Aorta (tissue), 5 donors: ENCODE measurements around the gene TLE3. TPM values are rescaled to one million over a fixed set of nuclear protein-coding genes. Genes with fewer than 3 reads are reported as not detected.

Experiments
- ATAC-seq: fragments of 200-7000 bp; cut with Tn5 transposase; one replicate; pipeline ENCODE4 v1.9.1; 2022; ENCODE audit warnings: moderate library complexity; ENCODE audit not compliant: low FRiP score
- DNase-seq, 2 donors: peaks; one replicate each; pipeline ENCODE4 v3.0.0-alpha.2; 2020
- H3K27ac ChIP-seq, 2 donors: one replicate each; pipeline ENCODE4 v1.5.1; 2013; ENCODE audit warnings: low read length in 2 of 2, mild to moderate bottlenecking in 2 of 2, moderate library complexity in 2 of 2, control low read depth in 1 of 2, inconsistent platforms in 1 of 2, low read depth in 1 of 2
- H3K27me3 ChIP-seq, 2 donors: one replicate each; pipeline ENCODE4 v1.6.1; 2013; ENCODE audit warnings: control low read depth in 1 of 2, low read length in 1 of 2, mild to moderate bottlenecking in 1 of 2, moderate library complexity in 1 of 2; ENCODE audit not compliant: insufficient read depth in 2 of 2, control insufficient read depth in 1 of 2
- H3K36me3 ChIP-seq, 2 donors: one replicate each; pipeline ENCODE4 v1.6.1; 2013; ENCODE audit warnings: control low read depth in 1 of 2, low read length in 1 of 2, mild to moderate bottlenecking in 1 of 2; ENCODE audit not compliant: insufficient read depth in 2 of 2, control insufficient read depth in 1 of 2
- H3K4me1 ChIP-seq, 2 donors: one replicate each; pipeline ENCODE4 v1.6.1; 2013; ENCODE audit warnings: low read length in 2 of 2, control low read depth in 1 of 2, mild to moderate bottlenecking in 1 of 2, moderate library complexity in 1 of 2; ENCODE audit not compliant: insufficient read depth in 2 of 2, control insufficient read depth in 1 of 2
- H3K4me3 ChIP-seq, 2 donors: one replicate each; pipeline ENCODE4 v1.5.1; 2013; ENCODE audit warnings: low read length in 2 of 2, control low read depth in 1 of 2, mild to moderate bottlenecking in 1 of 2
- H3K9me3 ChIP-seq: one replicate; pipeline ENCODE4 v1.6.1; 2013; ENCODE audit warnings: mild to moderate bottlenecking, low read length; ENCODE audit not compliant: control insufficient read depth
- WGBS, 2 donors: extraction: QIAGEN DNeasy Blood & Tissue Kit; methylation state at CpG; one replicate each; pipeline ENCODE4 v1.1.7; 2013; 5-methylcytosine and 5-hydroxymethylcytosine counted together
- intact Hi-C, 2 donors: fragments of 100-400 bp; cut with DNase I; formaldehyde crosslinking; loops; one replicate each; pipeline versions ENCODE4 v1.14.2 to v1.15.0; 2022
- polyA plus RNA-seq, 2 donors: library from polyadenylated mRNA; stranded (reverse); fragments of 200-250 nt; gene quantifications; one replicate each; pipeline ENCODE4 v1.2.3, GENCODE V29; 2013
- total RNA-seq, 2 donors: library from RNA; stranded (reverse); fragmentation: NEBNext Ultra II Directional; extraction: Animal tissue kit (Norgen Biotek cat#: 25700); gene quantifications; one replicate each; pipeline ENCODE4 v1.2.1, GENCODE V29; 2021
- donor health status: healthy with polysubstance abuse.
- donor health status: Bipolar disorder and iron deficiency.
- donor health status: DM: no; HTN: no; CAD: no.
- donor health status: DM: no; HTN: no; CAD: no.
- donor health status: DM: yes; HTN: yes; CAD: no.

TLE3 gene
- total and polyA plus RNA-seq, 4 donors, result 8.3 to 89.9 (median 28.2) TPM

DNA sequence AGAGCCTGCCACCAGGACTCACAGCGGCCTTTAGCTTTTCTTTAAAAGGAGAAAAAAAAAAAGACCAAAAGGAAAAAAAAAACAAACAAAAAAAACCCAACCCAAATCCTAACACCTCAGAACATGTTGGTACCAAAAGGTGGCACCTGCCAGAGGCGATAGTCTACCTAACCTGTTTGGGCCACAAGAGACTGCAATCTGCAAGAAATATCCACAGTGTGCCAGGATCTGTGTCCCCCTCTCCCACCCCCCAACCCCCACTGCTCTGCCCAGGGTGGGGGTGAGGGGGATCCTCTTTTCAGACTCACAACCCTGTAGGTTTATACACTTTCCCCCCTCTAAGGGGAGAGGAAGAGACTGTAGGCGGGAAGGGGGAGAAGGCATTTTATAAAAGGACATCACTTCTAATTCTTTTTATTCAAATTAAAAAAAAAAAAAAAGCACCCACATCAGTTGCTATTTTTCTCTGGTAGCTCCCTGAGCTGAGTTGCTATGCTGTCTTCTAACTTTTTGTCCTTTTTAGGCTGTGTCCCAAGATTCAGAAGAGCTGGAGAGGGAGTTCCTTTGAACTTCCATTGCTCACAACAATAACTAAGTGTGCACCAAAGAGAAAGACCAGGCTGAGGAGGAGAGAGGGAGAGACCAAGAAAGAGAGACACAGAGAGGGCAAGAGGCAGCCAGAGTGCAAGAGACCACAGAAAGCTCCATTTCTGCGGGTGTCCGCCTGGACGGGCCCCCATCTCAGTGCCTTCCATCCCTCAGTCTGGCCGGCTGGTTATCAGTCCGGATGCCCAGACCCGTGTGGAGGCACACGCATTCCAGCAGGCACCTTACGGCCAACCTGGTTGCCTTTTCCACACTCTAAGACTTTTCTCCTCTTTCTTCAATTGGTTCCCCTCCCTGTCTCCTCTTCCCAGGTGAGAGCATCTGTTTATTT is 48.9 kb downstream of the TLE3 start:
- no peak overlapping the region for H3K27ac ChIP-seq
- H3K4me3 ChIP-seq, result no peak overlapping the region
- H3K27me3 ChIP-seq, result no peaks in the 10 kb centered on the region
- ATAC-seq (no peak), DNase-seq (peak in 1 of 2 donors; percentile 47)
- intact Hi-C loops, result no loop called here
- H3K36me3 ChIP-seq, result peaks cover 0 to 8% of the 10 kb centered on the region in 2 donors
- H3K9me3 ChIP-seq, result no peaks in the 10 kb centered on the region
- H3K4me1 ChIP-seq, result no peaks in the 10 kb centered on the region
- WGBS, 2 donors, result 91 to 92% methylated on average over 11 of the region's 11 CpGs

DNA sequence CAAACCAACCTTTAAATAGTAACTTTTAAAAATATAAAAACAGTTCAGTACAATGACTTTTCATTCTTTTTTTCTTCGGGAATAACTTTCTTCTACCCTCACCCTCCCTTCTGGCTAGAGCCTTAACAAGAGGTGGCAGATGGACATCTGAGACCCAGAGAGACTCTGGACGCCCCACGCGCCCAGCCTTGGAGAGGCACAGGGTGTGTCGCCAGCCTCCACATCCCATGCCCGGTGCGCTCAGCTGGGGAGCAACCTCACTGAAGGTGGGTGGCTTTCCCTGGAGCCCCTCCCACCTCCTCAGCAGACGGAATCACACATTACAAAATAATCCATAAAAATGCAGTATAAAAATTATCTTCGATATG is 49.5 kb downstream of the TLE3 start:
- Histone ChIP-seq H3K9me3 (no peaks in the 10 kb centered on the region), H3K4me1 (no peaks in the 10 kb centered on the region), H3K36me3 (peaks cover 0 to 8% of the 10 kb centered on the region in 2 donors), H3K27ac (no peak overlapping the region), H3K27me3 (no peaks in the 10 kb centered on the region), H3K4me3 (no peak overlapping the region)
- ATAC-seq (no peak), DNase-seq (peak in 1 of 2 donors; percentile 66)
- intact Hi-C loops, result no loop called here
- 83 to 84% methylated on average over 9 of the region's 9 CpGs for WGBS, 2 donors

DNA sequence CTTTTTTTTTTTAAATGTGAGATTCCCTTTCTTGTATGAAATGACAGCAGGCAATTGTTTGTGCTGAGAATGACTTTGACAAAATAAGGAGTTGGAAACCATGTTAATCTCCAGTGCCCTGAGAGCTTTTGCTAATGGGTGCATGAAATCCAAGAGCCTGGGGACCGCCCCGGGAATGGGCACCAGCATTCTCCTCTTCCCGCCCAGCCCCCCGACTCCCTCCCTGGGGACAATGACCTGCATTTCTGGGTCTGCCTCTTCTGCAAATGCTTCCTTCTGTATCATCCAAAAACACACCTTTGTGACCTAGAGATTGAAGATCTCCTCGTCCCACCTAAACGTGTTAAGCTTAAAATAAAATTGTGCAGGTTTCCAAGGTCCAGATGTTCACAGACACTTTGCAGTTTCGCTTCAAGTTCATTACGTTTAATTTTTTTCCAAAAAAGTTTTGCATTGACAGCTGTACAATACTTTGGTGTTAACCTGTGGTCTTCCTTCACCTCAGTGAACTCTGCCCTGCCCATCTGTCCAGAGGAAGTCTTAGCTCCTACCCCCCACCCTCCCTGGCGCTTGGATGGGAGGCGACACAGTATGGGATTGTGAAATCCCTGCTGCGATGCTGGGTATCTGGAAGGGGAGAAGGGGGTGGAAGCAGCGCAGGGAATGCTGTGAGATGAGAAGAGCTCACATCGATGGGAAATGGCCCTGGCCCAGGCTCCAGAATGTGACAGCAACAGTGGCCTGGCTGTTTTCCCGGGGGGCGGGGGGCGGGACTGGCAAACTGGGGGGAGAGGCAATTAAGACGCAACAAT is 50.1 kb downstream of the TLE3 start:
- 73 to 77% methylated on average over 17 of the region's 17 CpGs for WGBS, 2 donors
- H3K36me3 ChIP-seq, result peaks cover 0 to 8% of the 10 kb centered on the region in 2 donors
- intact Hi-C loops, result no loop called here

DNA sequence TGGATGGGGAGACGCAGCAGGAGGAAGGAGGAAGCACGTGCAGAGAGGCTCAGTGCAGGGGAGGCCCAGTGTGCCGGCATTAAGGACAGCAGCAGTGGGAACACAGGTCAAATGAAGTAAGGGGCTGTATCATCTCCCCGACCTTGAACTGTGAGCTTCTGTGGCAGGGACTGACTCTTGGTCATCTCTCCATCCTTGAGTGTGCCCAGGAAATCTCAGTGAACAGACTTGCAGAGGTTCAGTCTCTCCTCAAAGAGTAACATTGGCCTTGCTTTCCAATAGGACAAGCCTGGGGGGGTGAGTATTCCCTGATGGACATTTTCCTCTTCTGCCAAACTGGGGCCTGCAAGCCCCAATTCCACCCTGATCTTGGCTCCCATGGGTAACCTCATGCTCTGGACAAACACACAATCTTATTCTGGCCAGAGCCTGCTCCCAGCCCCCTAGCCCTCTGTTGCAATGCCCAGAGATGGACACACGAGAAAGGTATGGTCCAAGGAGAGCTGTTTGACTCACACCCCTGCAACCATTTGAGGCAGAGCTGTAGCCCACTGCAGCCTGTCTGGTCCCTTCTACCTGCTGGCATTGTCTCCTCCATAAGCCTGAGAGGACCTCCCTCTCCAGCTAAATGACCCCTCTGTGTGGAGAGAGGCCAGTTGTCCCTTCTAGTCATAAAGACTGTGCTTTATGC is 50.9 kb downstream of the TLE3 start:
- ATAC-seq (no peak), DNase-seq (peak in 1 of 2 donors; percentile 21)
- intact Hi-C loops, result no loop called here
- no peak overlapping the region for H3K27ac ChIP-seq
- no peaks in the 10 kb centered on the region for H3K4me1 ChIP-seq
- no peak overlapping the region for H3K4me3 ChIP-seq
- peaks cover 0 to 5% of the 10 kb centered on the region in 2 donors for H3K36me3 ChIP-seq
- 92 to 93% methylated on average over 5 of the region's 5 CpGs for WGBS, 2 donors
- H3K9me3 ChIP-seq, result no peaks in the 10 kb centered on the region
- no peaks in the 10 kb centered on the region for H3K27me3 ChIP-seq

More for the DNA sequence above, 50.1 kb downstream of the TLE3 start:
- peak in 1 of 2 donors; percentile 51 for DNase-seq
- H3K4me3 ChIP-seq, result no peak overlapping the region
- no peaks in the 10 kb centered on the region for H3K9me3 ChIP-seq
- no peaks in the 10 kb centered on the region for H3K4me1 ChIP-seq
- H3K27ac ChIP-seq, result no peak overlapping the region
- no peaks in the 10 kb centered on the region for H3K27me3 ChIP-seq
- no peak for ATAC-seq

DNA sequence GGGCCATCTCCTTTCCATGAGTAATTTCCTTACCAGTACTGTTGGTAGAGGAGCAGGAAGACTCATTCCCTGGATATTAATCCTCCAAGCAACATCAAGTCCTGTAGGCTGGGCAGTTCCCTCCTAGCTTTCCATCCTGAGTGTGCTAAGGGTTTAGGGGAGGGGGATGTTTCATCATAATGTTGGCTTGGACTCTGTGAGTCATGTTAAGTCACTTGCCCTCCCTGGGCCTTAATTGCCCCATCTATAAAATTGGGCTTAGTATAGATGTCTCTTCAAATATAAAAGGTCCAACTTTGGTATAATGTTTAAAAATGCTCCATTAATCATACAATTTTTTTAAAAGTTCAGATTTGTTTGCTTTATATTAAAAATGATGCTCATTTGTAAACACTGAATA is 52.7 kb downstream of the TLE3 start:
- Histone ChIP-seq H3K27ac (no peak overlapping the region), H3K4me1 (no peaks in the 10 kb centered on the region), H3K27me3 (no peaks in the 10 kb centered on the region), H3K9me3 (no peaks in the 10 kb centered on the region), H3K4me3 (no peak overlapping the region), H3K36me3 (no peaks in the 10 kb centered on the region)
- intact Hi-C loops, result no loop called here
- no peak for ATAC-seq
- DNase-seq, result no peak

DNA sequence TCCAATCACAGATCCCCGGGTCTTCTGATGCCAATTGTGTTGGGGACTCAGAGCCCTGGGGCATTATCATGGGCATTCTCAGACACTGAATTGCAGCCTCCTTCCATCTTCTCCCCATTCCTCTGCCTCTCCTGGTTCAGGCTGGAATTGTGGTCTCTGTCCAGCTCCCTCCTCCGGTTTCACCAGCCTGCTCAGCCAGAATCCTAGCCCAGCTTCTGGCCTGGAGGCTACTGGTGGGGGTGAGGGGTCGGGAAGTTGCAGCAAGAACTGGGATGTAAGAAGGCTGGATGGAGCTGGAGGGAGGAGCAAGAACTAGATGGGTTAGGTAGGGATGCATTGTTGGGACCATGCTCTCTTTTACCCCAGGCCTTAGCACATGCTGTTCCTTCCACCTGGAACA is 53.5 kb downstream of the TLE3 start:
- intact Hi-C loops, result no loop called here
- ATAC-seq (no peak), DNase-seq (no peak)
- H3K27ac ChIP-seq, result no peak overlapping the region
- 87 to 91% methylated on average over 3 of the region's 3 CpGs for WGBS, 2 donors
- H3K4me3 ChIP-seq, result no peak overlapping the region
- no peaks in the 10 kb centered on the region for H3K4me1 ChIP-seq
- no peaks in the 10 kb centered on the region for H3K9me3 ChIP-seq
- H3K27me3 ChIP-seq, result no peaks in the 10 kb centered on the region
- H3K36me3 ChIP-seq, result no peaks in the 10 kb centered on the region

DNA sequence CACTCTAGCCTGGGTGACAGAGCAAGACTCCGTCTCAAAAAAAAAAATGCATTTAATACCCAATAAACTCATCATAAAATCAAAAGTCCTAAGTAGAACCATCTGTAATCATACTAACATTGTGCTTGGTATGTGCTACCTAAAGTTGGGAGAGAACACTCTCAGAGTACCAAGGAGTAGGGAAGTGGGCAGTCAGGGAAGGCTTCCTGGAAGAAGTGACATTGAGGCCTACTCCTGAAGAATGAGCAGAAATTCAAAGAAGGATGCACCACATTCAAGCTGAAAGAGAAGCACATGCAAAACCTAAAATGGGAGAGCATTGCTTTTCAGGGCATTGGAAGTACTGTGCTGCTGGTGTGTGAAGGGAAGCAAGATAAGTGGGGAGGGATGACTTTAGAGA is 54.1 kb downstream of the TLE3 start:
- ATAC-seq (no peak), DNase-seq (no peak)
- no peak overlapping the region for H3K4me3 ChIP-seq
- H3K27ac ChIP-seq, result no peak overlapping the region
- H3K9me3 ChIP-seq, result no peaks in the 10 kb centered on the region
- 98 to 100% methylated on average over 1 of the region's 1 CpG for WGBS, 2 donors
- intact Hi-C loops, result no loop called here
- no peaks in the 10 kb centered on the region for H3K36me3 ChIP-seq
- no peaks in the 10 kb centered on the region for H3K27me3 ChIP-seq
- H3K4me1 ChIP-seq, result no peaks in the 10 kb centered on the region

DNA sequence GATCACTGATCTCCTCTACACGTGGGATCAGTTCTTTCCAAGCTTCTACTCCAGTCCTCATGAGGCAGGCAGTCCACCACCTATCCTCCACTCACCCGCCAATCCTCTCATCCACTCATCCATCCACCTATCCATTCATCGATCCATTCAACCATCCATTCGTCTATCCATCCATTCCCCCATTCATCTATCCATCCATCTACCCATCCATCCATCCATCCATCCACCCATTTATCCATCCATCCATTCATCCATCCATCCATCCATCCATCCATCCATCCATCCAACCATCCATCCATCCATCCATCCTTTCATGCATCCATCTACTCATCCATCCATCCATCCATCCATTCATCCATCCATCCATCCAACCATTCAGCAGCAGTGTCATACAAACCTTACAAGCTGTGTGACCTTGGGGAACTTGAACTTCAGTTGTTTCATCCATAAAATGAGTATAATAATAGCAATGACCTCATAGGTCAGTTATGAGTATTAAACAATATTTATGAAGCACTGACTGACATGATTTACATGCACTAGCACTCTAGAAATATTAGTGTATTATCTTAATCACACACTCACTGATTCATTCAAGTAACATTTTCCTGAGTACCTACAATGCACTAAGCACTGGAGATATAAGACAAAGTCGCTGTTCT is 55.0 kb downstream of the TLE3 start:
- Histone ChIP-seq H3K27ac (no peak overlapping the region), H3K27me3 (no peaks in the 10 kb centered on the region), H3K9me3 (no peaks in the 10 kb centered on the region), H3K4me1 (no peaks in the 10 kb centered on the region), H3K4me3 (no peak overlapping the region), H3K36me3 (no peaks in the 10 kb centered on the region)
- ATAC-seq (no peak), DNase-seq (no peak)
- intact Hi-C loops, result no loop called here
- 93 to 96% methylated on average over 5 of the region's 5 CpGs for whole genome bisulfite sequencing, 2 donors
